Suppressor macrophage treated with lipopolysaccharide for 4 hours (primary cell): ENCODE measurements around the gene OR4D1.

ENCODE experiments used
- DNase-seq: peaks from one replicate; pipeline ENCODE4 v3.0.0-alpha.2; 2020

Gene OR4D1

GRCh38 chr17:58195518-58196123, 47.4 kb downstream of the OR4D1 start:
- DNase-seq: no peak

- no peak for DNase-seq
Observed at GRCh38 chr17:58196610-58197009, 48.4 kb downstream of the OR4D1 start.

- peak; percentile 77 for DNase-seq
Observed at GRCh38 chr17:58200024-58200633, 51.9 kb downstream of the OR4D1 start.

GRCh38 chr17:58202859-58203258, 54.7 kb downstream of the OR4D1 start:
- DNase-seq: no peak

DNA sequence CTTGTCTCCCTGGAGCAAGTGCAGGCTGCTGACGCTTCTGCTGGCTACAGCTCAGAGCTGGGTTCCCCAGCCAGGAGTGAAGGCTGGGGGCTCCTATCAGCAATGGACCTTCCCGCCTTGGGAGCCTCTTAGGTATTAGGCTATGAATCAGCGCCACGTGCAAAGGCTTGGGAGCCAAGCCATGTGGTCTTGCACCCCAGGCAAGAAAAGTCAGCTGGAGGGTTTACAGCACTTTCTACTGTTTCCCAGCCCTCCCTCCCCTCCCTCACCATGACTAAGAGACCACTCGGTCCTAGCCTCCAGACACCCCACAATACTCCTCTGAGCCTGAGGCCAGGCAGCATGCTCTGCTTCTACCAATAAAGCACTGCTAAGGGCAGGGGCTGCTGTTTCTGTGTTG, 56.6 kb downstream of the OR4D1 start:
- no peak for DNase-seq

DNA sequence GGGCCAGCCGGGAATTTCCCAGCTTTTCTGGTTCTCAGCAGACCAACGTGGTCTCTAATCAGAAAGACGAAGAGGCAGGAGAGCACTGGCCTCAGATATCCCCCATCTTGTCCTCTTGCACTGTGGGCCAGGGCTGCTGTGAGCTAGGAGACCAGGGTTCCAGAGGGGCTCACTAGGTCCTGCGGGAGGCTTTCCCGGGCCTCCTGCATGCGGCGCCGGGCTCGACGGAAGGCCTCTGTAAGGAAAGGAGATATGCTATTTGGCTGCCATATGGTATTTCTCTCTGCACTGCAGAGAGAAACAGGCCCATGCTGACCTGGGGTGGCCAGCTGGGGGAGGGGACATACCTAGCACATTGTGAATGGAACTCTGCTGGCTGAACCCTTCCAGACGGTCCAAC, 57.8 kb downstream of the OR4D1 start:
- DNase-seq: no peak

- no peak for DNase-seq
Observed at GRCh38 chr17:58207451-58207850, 59.3 kb downstream of the OR4D1 start.

DNA sequence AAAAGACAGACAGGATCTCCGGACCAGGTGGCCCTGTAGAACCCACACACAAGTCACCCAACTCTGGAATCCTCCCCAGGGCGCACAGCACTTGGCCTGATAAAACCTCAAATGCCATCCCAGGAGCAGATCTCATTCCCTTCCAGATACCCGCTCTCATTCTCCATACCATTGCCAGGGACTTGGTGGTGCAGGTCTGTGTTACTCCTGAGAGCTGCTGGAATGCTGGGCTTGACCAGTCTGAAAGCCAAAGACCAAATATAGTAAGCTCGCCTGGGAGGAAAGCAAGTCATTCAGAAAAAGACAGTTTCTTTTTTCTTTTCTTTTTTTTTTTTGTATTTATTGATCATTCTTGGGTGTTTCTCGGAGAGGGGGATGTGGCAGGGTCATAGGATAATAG, 60.2 kb downstream of the OR4D1 start:
- no peak for DNase-seq
